ENCODE data around the gene UMPS. TPM values are rescaled to one million over a fixed set of nuclear protein-coding genes. Genes with fewer than 3 reads are reported as not detected.

Gene UMPS
- total and polyA plus RNA-seq, 2 of the 4 experiments (the other 2 are of a cell fraction): 18.7 to 26.7 TPM

GRCh38 chr3:124784686-124785382, 54.6 kb downstream of the UMPS start:
- Histone ChIP-seq H4K8ac (ENCODE audit: low read depth in 2 of 2, low read length in 2 of 2) (no peak overlapping the region), H4K91ac (ENCODE audit: insufficient read depth, low read depth, low read length) (no peak overlapping the region), H3K9me1 (ENCODE audit: insufficient read depth, low read length) (peaks cover 31% of the 10 kb centered on the region), H3K18ac (ENCODE audit: low read depth, low read length) (no peak overlapping the region), H3K4me3 (ENCODE audit: insufficient read depth, low read depth, low read length) (no peak overlapping the region), H4K20me1 (ENCODE audit: insufficient read depth, low read length) (peaks cover 14% of the 10 kb centered on the region; the same call in 1 of the 2 replicates), H2BK5ac (ENCODE audit: low read depth, low read length, poor library complexity, severe bottlenecking) (no peak overlapping the region), H2BK15ac (ENCODE audit: low read depth, low read length) (no peak overlapping the region; the same call in 2 of the 3 replicates), H3K9me3 (ENCODE audit: control insufficient read depth, insufficient read depth, low read length) (no peaks in the 10 kb centered on the region), H3K27ac (ENCODE audit: insufficient read depth, low read length) (no peak overlapping the region), H3K14ac (replicated peaks; ENCODE audit: low read depth, low read length) (peak overlapping the region; percentile 54; the same call in 1 of the 2 replicates), H2BK20ac (ENCODE audit: low read depth, low read length) (0 out of 2 replicates have a peak overlapping the region, but pooled peaks have one; percentile 8), H3K4me2 (ENCODE audit: low read depth, low read length) (no peak overlapping the region), H2AFZ (replicated peaks; ENCODE audit: low read length, poor library complexity) (no peak overlapping the region), H3K56ac (ENCODE audit: extremely low read depth, insufficient read depth, low read length) (no peak overlapping the region), H3K9ac (ENCODE audit: low read depth, low read length) (no peak overlapping the region), H2AK5ac (ENCODE audit: low read depth, low read length) (peak overlapping the region; percentile 6; the same call in 1 of the 2 replicates), H3K79me1 (ENCODE audit: low read depth in 1 of 2, low read length in 2 of 2) (peaks cover 8 to 79% of the 10 kb centered on the region in 2 experiments; a peak in 3 of 4 replicates), H3K4ac (ENCODE audit: low read depth, low read length) (peak overlapping the region; percentile 17; the same call in 1 of the 2 replicates), H3K27me3 (ENCODE audit: control insufficient read depth, insufficient read depth, low read length) (no peaks in the 10 kb centered on the region), H3K4me1 (ENCODE audit: control insufficient read depth, insufficient read depth, low read length) (peaks cover 26% of the 10 kb centered on the region), H2AK9ac (replicated peaks; ENCODE audit: low read depth, low read length, poor library complexity) (no peak overlapping the region), H2BK120ac (ENCODE audit: low read depth, low read length) (no peak overlapping the region), H3K36me3 (ENCODE audit: control insufficient read depth, insufficient read depth, low read length) (peaks cover 4% of the 10 kb centered on the region; the same call in 1 of the 2 replicates), H3K23ac (ENCODE audit: low read depth, low read length) (no peak overlapping the region), H4K5ac (ENCODE audit: low read depth, low read length) (no peak overlapping the region)
- POLR2A ChIA-PET (ENCODE audit: unreplicated experiment): no interaction called here
- TF ChIP-seq BHLHE40 (IDR thresholded peaks at IDR 0.05; ENCODE audit: low read depth, low read length) (no peak), RCOR1 (IDR thresholded peaks at IDR 0.05; ENCODE audit: insufficient replicate concordance, low read length) (no peak), CHD1 (IDR thresholded peaks at IDR 0.05; ENCODE audit: low read depth, low read length) (no peak), ELK1 (IDR thresholded peaks at IDR 0.05; ENCODE audit: borderline replicate concordance, low read depth, low read length) (no peak), RAD21 (IDR thresholded peaks at IDR 0.05; ENCODE audit: low read length) (no peak), MAZ (IDR thresholded peaks at IDR 0.05; ENCODE audit: borderline replicate concordance, low read depth, low read length) (no peak)
- dilution Hi-C loops (cut with HindIII; ENCODE audit: low sequenced_read_pairs, unreplicated experiment) (no loop called here), in situ Hi-C loops (cut with MboI; ENCODE audit: low sequenced_read_pairs) (no loop called here), intact Hi-C loops (cut with micrococcal nuclease) (no loop called here)
- WGBS, 2 experiments (ENCODE audit: extremely low coverage in 2 of 2, insufficient read length in 1 of 2): 97% methylated on average over 6 of the region's 17 CpGs; no CpG with 5 or more reads in 1 of the 2 experiments
- no TSS peak for BruUV-seq (replicated peaks)
- ATAC-seq (ENCODE audit: low read depth): no peak
- no peak for DNase-seq
- CTCF ChIA-PET: interaction anchor here (0.8 kb wide), 1 partner anchor 116 kb away, joined by 3 read pairs; no protein-coding TSS in a partner anchor
